Small intestine (tissue), 7 donors: Measurements from ENCODE around the gene EVC2. TPM values are rescaled to one million over a fixed set of nuclear protein-coding genes. Genes with fewer than 3 reads are reported as not detected.

Source experiments
- DNase-seq, 2 donors: peaks; one replicate each; pipeline versions ENCODE4 v3.0.0 to v3.0.0-alpha.2; 2013
- FAIRE-seq: peaks from 2 replicates; lab custom pipeline; 2012; peaks lifted over from hg19 to GRCh38; lab: Jason Lieb, UNC
- H3K27ac ChIP-seq, 3 donors: one replicate each; pipeline ENCODE4 v1.5.1; 2013; ENCODE audit warnings: low read length in 2 of 3, mild to moderate bottlenecking in 2 of 3, control low read depth in 1 of 3, inconsistent platforms in 1 of 3, low read depth in 1 of 3, moderate library complexity in 1 of 3
- H3K27me3 ChIP-seq, 3 donors: one replicate each; pipeline ENCODE4 v1.6.1; 2013; ENCODE audit warnings: low read length in 3 of 3, inconsistent platforms in 1 of 3; ENCODE audit not compliant: control insufficient read depth in 3 of 3, insufficient read depth in 3 of 3
- H3K36me3 ChIP-seq, 3 donors: one replicate each; pipeline ENCODE4 v1.6.1; 2013; ENCODE audit warnings: low read length in 3 of 3, inconsistent platforms in 1 of 3, low read depth in 1 of 3, mild to moderate bottlenecking in 1 of 3, moderate library complexity in 1 of 3; ENCODE audit not compliant: control insufficient read depth in 3 of 3, insufficient read depth in 2 of 3
- H3K4me1 ChIP-seq, 3 donors: one replicate each; pipeline ENCODE4 v1.6.1; 2013; ENCODE audit warnings: low read length in 2 of 3, inconsistent platforms in 1 of 3, low read depth in 1 of 3, mild to moderate bottlenecking in 1 of 3, moderate library complexity in 1 of 3; ENCODE audit not compliant: control insufficient read depth in 3 of 3, insufficient read depth in 2 of 3
- H3K4me3 ChIP-seq, 3 donors: one replicate each; pipeline ENCODE4 v1.5.1; 2013; ENCODE audit warnings: low read length in 3 of 3, control low read depth in 1 of 3, inconsistent platforms in 1 of 3, low read depth in 1 of 3, mild to moderate bottlenecking in 1 of 3, moderate library complexity in 1 of 3
- H3K9me3 ChIP-seq, 2 donors: one replicate each; pipeline ENCODE4 v1.6.1; 2013; ENCODE audit warnings: low read depth in 1 of 2, low read length in 1 of 2; ENCODE audit not compliant: control insufficient read depth in 2 of 2, insufficient read depth in 1 of 2
- WGBS, 3 donors: extraction: QIAGEN DNeasy Blood & Tissue Kit; methylation state at CpG; one replicate each; pipeline ENCODE4 v1.1.7; 2013; 5-methylcytosine and 5-hydroxymethylcytosine counted together
- polyA plus RNA-seq, 4 donors: library from polyadenylated mRNA; stranded (reverse) in 3 of 4; unstranded in 1 of 4; fragments of 200-250 nt in 3 of 4; fragments of 120-200 nt in 1 of 4; gene quantifications; one replicate each; pipeline versions ENCODE4 v1.2.1 to v1.2.3, GENCODE V29; 2013
- donor health status: healthy with polysubstance abuse.
- donor health status: control.
- donor health status: control.
- donor health status: Bipolar disorder and iron deficiency.
- donor health status: healthy.

Gene EVC2
- polyA plus RNA-seq, 4 donors: 0.27 to 1.3 (median 0.83) TPM; not detected in 1

- H3K4me1 ChIP-seq: no peaks in the 10 kb centered on the region
- H3K4me3 ChIP-seq: no peak overlapping the region
- no peak overlapping the region for H3K27ac ChIP-seq
- WGBS, 3 donors: 79 to 86% (median 85%) methylated on average over 7 of the region's 7 CpGs
- no peaks in the 10 kb centered on the region for H3K27me3 ChIP-seq
- FAIRE-seq: no peak
- H3K9me3 ChIP-seq: no peaks in the 10 kb centered on the region
- peaks cover 0 to 11% (median 0%) of the 10 kb centered on the region in 3 donors for H3K36me3 ChIP-seq
- DNase-seq: no peak
These were observed 16.7 kb downstream of the EVC2 start for GRCh38 chr4:5691491-5692132.

GRCh38 chr4:5689065-5689464, 19.3 kb downstream of the EVC2 start:
- peaks cover 0 to 20% (median 0%) of the 10 kb centered on the region in 3 donors for H3K36me3 ChIP-seq
- H3K27me3 ChIP-seq: no peaks in the 10 kb centered on the region
- no peak overlapping the region for H3K4me3 ChIP-seq
- no peak for FAIRE-seq
- no peak overlapping the region for H3K27ac ChIP-seq
- no peaks in the 10 kb centered on the region for H3K4me1 ChIP-seq
- WGBS, 3 donors: 76 to 87% (median 77%) methylated on average over 8 of the region's 8 CpGs
- DNase-seq: no peak
- H3K9me3 ChIP-seq: no peaks in the 10 kb centered on the region

- no peaks in the 10 kb centered on the region for H3K4me1 ChIP-seq
- DNase-seq (no peak), FAIRE-seq (no peak)
- no peaks in the 10 kb centered on the region for H3K9me3 ChIP-seq
- H3K36me3 ChIP-seq: peaks cover 0 to 14% (median 0%) of the 10 kb centered on the region in 3 donors
- H3K27me3 ChIP-seq: no peaks in the 10 kb centered on the region
- WGBS, 3 donors: 40 to 81% (median 56%) methylated on average over 6 of the region's 6 CpGs
- no peak overlapping the region for H3K4me3 ChIP-seq
- no peak overlapping the region for H3K27ac ChIP-seq
These were observed 22.0 kb downstream of the EVC2 start for GRCh38 chr4:5686338-5686737.

- no peak overlapping the region for H3K4me3 ChIP-seq
- no peak for FAIRE-seq
- WGBS, 3 donors: 72 to 88% (median 80%) methylated on average over 9 of the region's 9 CpGs
- H3K27ac ChIP-seq: no peak overlapping the region
- H3K36me3 ChIP-seq: peaks cover 0 to 14% (median 0%) of the 10 kb centered on the region in 3 donors
- H3K4me1 ChIP-seq: no peaks in the 10 kb centered on the region
- DNase-seq: no peak
- no peaks in the 10 kb centered on the region for H3K9me3 ChIP-seq
- H3K27me3 ChIP-seq: no peaks in the 10 kb centered on the region
These were observed 23.1 kb downstream of the EVC2 start for GRCh38 chr4:5685296-5685695.

GRCh38 chr4:5683566-5683965, 24.8 kb downstream of the EVC2 start:
- H3K9me3 ChIP-seq: no peaks in the 10 kb centered on the region
- H3K27ac ChIP-seq: no peak overlapping the region
- no peak overlapping the region for H3K4me3 ChIP-seq
- no peaks in the 10 kb centered on the region for H3K4me1 ChIP-seq
- DNase-seq (no peak), FAIRE-seq (no peak)
- H3K27me3 ChIP-seq: no peaks in the 10 kb centered on the region
- WGBS, 3 donors: 52 to 57% (median 53%) methylated on average over 10 of the region's 10 CpGs
- peaks cover 0 to 14% (median 0%) of the 10 kb centered on the region in 3 donors for H3K36me3 ChIP-seq

GRCh38 chr4:5678977-5679376, 29.4 kb downstream of the EVC2 start:
- FAIRE-seq: no peak
- Histone ChIP-seq H3K36me3 (peaks cover 0 to 5% (median 0%) of the 10 kb centered on the region in 3 donors), H3K4me3 (no peak overlapping the region), H3K4me1 (no peaks in the 10 kb centered on the region), H3K27ac (no peak overlapping the region), H3K9me3 (no peaks in the 10 kb centered on the region), H3K27me3 (no peaks in the 10 kb centered on the region)
- DNase-seq: no peak
- 77 to 90% (median 82%) methylated on average over 10 of the region's 10 CpGs for WGBS, 3 donors

- DNase-seq: no peak
- Histone ChIP-seq H3K36me3 (peaks cover 0 to 5% (median 0%) of the 10 kb centered on the region in 3 donors), H3K4me3 (no peak overlapping the region), H3K9me3 (no peaks in the 10 kb centered on the region), H3K4me1 (no peaks in the 10 kb centered on the region), H3K27me3 (no peaks in the 10 kb centered on the region), H3K27ac (no peak overlapping the region)
- no peak for FAIRE-seq
- WGBS, 3 donors: 75 to 87% (median 82%) methylated on average over 8 of the region's 8 CpGs
These were observed 31.6 kb downstream of the EVC2 start for GRCh38 chr4:5676763-5677162.

- Histone ChIP-seq H3K27ac (no peak overlapping the region), H3K27me3 (no peaks in the 10 kb centered on the region), H3K9me3 (no peaks in the 10 kb centered on the region), H3K36me3 (no peaks in the 10 kb centered on the region), H3K4me1 (no peaks in the 10 kb centered on the region), H3K4me3 (no peak overlapping the region)
- WGBS, 3 donors: 45 to 59% (median 46%) methylated on average over 1 of the region's 1 CpG
- DNase-seq: no peak
- no peak for FAIRE-seq
These were observed 41.6 kb downstream of the EVC2 start for GRCh38 chr4:5666741-5667140.

GRCh38 chr4:5664778-5665177, 43.6 kb downstream of the EVC2 start:
- Histone ChIP-seq H3K4me3 (no peak overlapping the region), H3K4me1 (no peaks in the 10 kb centered on the region), H3K36me3 (no peaks in the 10 kb centered on the region), H3K27ac (no peak overlapping the region), H3K9me3 (no peaks in the 10 kb centered on the region), H3K27me3 (no peaks in the 10 kb centered on the region)
- WGBS, 3 donors: 91 to 96% (median 94%) methylated on average over 12 of the region's 12 CpGs
- no peak for FAIRE-seq
- DNase-seq: no peak
